Forelimb muscle (tissue), 1 donor: ENCODE data around the gene RTRAF. TPM values are rescaled to one million over a fixed set of nuclear protein-coding genes. Genes with fewer than 3 reads are reported as not detected.

Experiments
- DNase-seq: peaks from one replicate; pipeline ENCODE4 v3.0.0-alpha.2; 2013; ENCODE audit warnings: low read depth
- polyA plus RNA-seq: library from polyadenylated mRNA; unstranded; fragments of 120-200 nt; gene quantifications from one replicate; pipeline ENCODE4 v1.2.1, GENCODE V29; 2013; ENCODE audit not compliant: insufficient read length

RTRAF gene
- polyA plus RNA-seq, 1 donor: 209 TPM

DNA sequence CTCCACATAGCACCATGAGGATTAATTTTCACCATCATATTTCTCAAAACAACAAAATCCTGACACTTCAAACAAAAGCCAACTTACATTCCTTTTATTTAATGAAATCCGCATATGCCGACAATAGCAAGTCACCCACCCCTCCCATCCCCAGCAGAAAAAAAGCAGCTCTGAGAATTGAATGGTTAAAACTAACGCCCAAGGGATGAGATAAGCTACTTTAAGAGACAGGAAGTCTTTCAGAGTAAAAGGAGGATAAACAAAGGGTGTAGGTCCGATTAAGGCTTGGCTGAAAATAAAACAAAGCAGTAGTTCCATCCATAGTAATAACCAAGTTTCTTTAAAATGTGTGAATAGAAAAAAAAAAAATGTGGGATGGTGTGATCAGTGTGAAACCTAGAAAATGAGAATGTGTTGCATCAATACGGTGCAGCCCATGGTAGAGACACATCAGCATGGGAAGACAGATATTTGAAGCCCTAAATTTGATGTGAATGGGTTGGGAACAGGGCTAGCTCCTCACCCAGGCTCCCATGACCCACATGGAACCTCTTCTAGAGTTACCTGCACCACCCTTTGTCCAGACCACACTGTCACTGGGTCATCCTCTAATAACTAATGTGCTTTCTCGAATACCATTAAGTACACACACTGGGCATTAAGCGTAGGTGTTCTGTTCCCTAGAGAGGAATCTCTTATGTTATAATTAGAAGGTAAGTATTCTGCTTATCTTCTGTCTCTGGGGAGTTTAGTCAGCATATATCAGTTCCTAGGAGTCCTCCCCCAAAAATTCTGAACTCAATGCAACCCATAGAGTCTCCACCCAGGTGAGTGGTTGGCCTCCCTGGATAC is 31.7 kb downstream of the RTRAF start:
- DNase-seq: no peak

GRCh38 chr14:52021957-52022600 is 32.7 kb downstream of the RTRAF start:
- no peak for DNase-seq

- DNase-seq: peak; percentile 71
These were observed 34.2 kb downstream of the RTRAF start for GRCh38 chr14:52023518-52023917.

GRCh38 chr14:52025310-52025709 is 36.0 kb downstream of the RTRAF start:
- no peak for DNase-seq

DNA sequence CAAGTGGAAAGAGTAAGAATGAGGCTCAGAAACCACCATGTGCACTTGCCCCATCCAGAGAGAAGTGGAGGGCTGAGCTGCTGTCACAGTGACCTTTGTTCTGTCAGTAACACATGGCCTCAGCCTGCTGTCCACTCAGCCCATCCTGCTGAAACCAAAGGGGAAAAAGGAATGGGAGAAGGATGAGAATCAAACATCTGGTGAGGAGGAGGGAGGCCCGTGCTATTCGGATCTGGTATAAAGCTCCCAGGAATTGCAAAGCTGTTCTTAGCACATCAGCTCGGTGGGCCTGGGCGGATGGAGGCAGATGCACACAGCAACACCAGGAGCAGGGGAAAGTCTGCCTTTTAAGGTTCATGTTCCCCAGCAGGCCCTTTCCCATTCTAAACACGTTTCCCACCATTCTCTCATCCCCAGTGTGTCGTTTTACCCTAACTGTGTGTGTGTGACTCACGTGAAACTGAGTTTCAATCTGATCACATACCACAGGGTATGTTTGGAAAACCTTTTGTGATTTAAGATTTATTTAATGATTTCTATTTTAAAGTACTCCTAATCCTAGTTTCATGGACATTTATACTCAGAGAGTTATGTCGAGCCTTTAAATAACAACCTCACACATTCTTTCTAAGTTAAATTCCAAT is 36.8 kb downstream of the RTRAF start:
- no peak for DNase-seq

- DNase-seq: peak; percentile 54
These were observed 37.6 kb downstream of the RTRAF start for GRCh38 chr14:52026901-52027300.

DNA sequence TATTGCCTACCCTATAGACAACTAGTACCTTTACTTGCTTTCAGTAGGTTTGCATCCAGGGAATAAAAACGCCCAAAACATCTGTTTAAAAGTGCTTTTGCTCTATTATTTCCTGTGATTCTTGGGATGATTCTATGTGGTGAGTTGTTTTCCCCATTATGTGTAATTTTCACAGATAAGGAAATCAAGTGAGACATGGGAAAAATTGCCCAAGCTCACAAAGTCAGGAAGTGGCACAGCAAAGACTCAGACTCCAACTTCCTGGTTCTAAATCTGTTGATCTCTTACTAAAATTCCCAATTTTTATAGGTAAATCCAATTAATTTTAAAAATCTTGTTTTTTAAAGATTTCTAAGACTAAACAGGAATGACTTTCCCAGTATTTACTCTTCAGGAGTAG is 40.5 kb downstream of the RTRAF start:
- DNase-seq: no peak

DNA sequence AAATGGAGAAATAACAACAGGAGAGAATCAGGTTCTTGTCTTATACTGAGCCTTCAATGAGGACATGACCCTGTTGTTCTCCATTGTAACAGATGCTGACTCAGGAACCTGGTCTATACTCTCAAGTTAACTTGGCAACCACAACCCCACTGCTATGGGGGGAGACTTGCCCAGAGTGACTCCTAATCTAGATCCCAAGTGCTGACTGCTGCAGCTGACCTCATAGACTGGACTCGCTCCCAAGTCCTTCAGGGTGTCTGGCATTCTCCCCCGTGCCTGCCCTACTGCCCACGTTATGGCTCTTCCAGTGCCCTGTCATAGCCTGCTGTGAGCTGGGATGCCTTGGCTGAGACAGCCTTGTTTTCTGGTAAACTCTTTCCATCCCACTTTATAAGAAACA is 42.4 kb downstream of the RTRAF start:
- no peak for DNase-seq

- no peak for DNase-seq
These were observed 43.0 kb downstream of the RTRAF start for GRCh38 chr14:52032204-52032801.

GRCh38 chr14:52033101-52033642 is 43.8 kb downstream of the RTRAF start:
- no peak for DNase-seq

DNA sequence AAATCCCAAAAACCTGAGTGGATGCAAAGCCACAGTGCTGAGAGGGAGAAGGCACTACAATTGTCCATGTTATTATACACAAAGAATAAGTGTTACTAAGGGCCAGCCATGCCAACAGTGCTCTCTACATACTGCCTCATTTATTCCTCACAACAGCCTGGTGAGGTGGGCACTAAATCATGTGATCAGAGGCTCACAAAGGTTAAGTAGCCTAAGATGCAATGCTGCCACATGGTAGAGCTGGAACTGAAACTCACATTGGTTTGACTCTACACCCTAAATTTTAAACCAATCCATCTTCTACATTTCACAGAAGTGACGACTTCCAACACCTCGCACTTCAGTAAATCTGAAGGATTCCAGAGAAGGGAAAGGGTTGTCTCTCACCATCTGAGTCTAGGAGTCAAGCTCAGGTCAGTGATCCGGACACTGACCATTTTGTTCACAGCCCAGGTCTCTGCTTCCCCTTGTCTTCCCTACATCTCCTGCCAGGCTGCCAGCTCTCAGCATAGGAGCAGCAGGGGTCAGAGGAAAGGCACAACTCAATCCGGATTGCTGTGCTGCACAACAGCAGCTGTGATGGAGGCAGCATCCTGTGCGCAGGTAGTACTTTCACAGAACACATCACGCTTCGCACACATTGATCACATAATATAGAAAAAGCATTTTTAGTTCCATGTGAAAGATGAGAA is 49.9 kb downstream of the RTRAF start:
- no peak for DNase-seq

DNA sequence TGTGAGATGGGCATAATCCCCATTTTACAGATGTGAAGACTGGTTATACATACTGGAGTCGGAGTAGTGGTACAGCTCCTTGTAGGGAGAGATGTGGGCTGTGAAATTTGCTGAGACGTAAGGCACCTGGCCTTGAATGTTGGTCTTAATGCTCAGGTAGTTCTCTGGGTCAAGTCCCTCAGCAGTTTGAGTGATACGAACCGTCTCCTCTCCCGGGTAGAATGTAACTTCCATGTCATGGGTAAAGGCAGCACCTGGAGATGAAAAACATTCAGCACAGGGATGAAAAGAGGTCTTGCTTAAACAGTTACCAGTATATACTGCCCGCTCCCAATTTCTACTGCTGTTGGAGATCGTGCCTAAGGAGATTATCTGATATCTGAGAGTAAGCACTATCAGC is 51.3 kb downstream of the RTRAF start:
- no peak for DNase-seq

DNA sequence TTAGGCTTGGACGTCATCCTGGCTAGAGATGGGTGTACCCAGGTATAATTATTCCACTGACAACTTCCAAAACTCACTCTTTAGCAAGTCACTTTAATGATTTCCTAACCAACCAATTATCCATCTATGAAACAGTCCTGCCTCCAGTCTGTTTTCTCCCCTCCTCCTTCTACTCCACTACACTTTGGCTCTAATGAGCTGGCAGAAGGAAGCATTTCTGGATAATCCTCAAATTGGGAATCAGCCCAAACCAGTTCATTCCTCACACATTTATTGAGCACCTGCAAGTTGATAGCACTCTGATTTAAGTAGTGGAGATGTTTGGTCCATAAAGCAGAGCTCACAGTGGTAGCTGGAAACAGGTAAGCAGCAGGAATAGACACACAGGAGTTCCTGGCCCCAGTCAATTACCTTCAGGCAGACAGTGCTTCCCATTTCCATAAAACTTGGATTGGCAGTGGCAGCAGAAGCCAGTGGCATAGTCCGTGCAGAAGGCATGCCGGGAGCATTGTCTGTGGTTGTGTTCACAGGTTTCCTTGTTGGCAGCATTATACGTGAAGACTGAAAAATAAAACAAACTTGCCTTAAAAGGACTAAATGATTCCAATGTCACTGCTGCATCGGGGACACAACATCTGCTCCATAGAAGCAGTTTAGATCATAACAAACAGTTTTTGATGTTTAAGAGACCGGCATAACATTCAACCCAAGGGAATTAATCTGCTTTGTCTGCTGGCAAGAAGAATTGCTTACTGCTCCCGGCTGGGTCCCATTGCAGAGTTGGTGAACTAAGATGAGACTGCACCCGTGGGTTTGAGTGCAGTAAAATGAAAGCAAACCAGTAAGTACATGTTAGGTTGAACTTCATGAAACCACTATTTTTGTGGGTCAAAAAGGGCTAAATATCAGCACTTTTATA is 53.3 kb downstream of the RTRAF start:
- no peak for DNase-seq

- DNase-seq: no peak
These were observed 54.3 kb downstream of the RTRAF start for GRCh38 chr14:52043690-52044089.

- no peak for DNase-seq
These were observed 55.6 kb downstream of the RTRAF start for GRCh38 chr14:52044791-52045522.

- no peak for DNase-seq
These were observed 57.1 kb downstream of the RTRAF start for GRCh38 chr14:52046376-52046917.

DNA sequence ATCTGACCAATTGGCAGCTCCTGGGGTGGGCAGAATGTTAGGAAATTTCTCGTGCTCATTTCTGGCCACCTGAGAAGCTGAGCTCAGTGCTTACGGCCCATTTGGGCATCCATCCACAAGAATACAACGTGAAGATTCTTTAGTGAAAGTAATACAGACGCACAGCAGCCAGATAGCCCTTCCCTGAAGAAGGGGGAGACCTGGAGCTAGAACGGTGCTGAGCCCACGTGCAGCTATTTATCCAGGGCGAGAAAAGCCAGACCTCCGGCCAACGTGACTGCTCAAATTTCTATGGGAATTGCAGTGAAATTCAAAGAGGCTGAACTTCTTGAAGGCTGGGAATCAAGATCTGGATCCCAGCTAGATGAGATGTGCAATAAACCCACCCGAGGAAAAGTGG is 58.8 kb downstream of the RTRAF start:
- no peak for DNase-seq

GRCh38 chr14:52048641-52049204 is 59.4 kb downstream of the RTRAF start:
- DNase-seq: no peak

GRCh38 chr14:52049271-52049670 is 59.9 kb downstream of the RTRAF start:
- no peak for DNase-seq
